GM23338 (cell line): ENCODE results near the gene PLEKHD1.

Experiments used
- CREB1 ChIP-seq: fragments of 250-450 bp; sonication (Bioruptor Pico); IDR thresholded peaks from 2 replicates; pipeline ENCODE4 v1.5.0; 2020; ENCODE audit warnings: low read depth, mild to moderate bottlenecking, moderate library complexity
- ETS1 ChIP-seq: IDR thresholded peaks from 2 replicates; pipeline ENCODE4 v1.6.1; 2016; ENCODE audit warnings: antibody characterized with exemption
- EZH2 ChIP-seq: fragments of 200-600 bp; sonication (generic); IDR thresholded peaks from one replicate; pipeline ENCODE4 v1.8.0; 2017; ENCODE audit warnings: antibody characterized with exemption, mild to moderate bottlenecking, low read depth; ENCODE audit not compliant: unreplicated experiment
- EZH2phosphoT487 ChIP-seq: fragments of 200-600 bp; sonication (generic); IDR thresholded peaks from one replicate; pipeline ENCODE4 v1.8.1; 2018; ENCODE audit warnings: antibody characterized with exemption; ENCODE audit not compliant: unreplicated experiment
- JUNB ChIP-seq: IDR thresholded peaks from one replicate; pipeline ENCODE4 v1.6.1; 2016; ENCODE audit warnings: antibody characterized with exemption; ENCODE audit not compliant: unreplicated experiment
- NANOG ChIP-seq: IDR thresholded peaks from 2 replicates; pipeline ENCODE4 v1.6.1; 2016; ENCODE audit warnings: antibody characterized with exemption, borderline replicate concordance
- POLR2AphosphoS5 ChIP-seq: IDR thresholded peaks from 2 replicates; pipeline ENCODE4 v1.6.1; 2016; ENCODE audit warnings: antibody characterized with exemption, low read depth
- REST ChIP-seq: IDR thresholded peaks from one replicate; pipeline ENCODE4 v1.6.1; 2018; ENCODE audit warnings: antibody characterized with exemption; ENCODE audit not compliant: unreplicated experiment
- ZNF114 ChIP-seq: fragments of 250-450 bp; sonication (Bioruptor Pico); IDR thresholded peaks from 2 replicates; pipeline ENCODE4 v1.5.0; 2020; ENCODE audit warnings: mild to moderate bottlenecking, moderate library complexity
- ZNF331 ChIP-seq: fragments of 250-450 bp; sonication (Bioruptor Pico); IDR thresholded peaks from 2 replicates; pipeline ENCODE4 v1.5.0; 2020; ENCODE audit warnings: low read depth, mild to moderate bottlenecking, moderate library complexity
- TF ChIP-seq, protein P1 (sequence below), 2 experiments: fragments of 200-600 bp in 1 of 2; sonication (generic) in 1 of 2; conservative IDR thresholded peaks; 2 replicates each; pipeline versions ENCODE4 v1.5.1 to v1.6.1; 2016 to 2017; ENCODE audit warnings: antibody characterized with exemption in 2 of 2, low read depth in 2 of 2, mild to moderate bottlenecking in 2 of 2, moderate library complexity in 1 of 2

DNA sequence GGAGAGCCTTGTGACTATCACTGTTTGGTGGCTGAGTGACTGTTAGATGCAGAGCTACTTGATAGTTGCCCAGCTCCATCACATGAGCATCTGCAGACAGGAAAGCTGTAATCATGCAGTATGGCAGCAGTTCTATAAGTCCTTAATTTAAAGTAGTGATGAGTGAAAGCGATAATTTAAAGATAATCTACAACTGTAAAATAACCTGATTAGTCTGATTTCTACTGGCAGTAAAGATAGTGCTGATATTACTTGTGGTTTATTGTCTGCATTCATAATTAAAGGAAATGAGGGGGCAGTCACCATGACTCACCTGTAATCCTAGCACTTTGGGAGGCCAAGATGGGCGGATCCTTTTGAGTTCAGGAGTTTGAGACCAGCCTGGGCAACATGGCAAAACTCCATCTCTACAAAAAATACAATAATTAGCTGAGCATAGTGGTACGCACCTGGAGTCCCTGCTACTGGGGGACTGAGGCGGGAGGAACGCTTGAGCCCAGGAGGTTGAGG is 41.2 kb upstream of the PLEKHD1 start:
- TF ChIP-seq POLR2AphosphoS5 (no peak), CREB1 (CRISPR knock-in tag) (no peak), REST (no peak), JUNB (no peak), EZH2 (no peak), ZNF331 (CRISPR knock-in tag) (no peak), ETS1 (no peak), EZH2phosphoT487 (no peak), NANOG (no peak), ZNF114 (no peak)
- TF ChIP-seq, protein P1, sequence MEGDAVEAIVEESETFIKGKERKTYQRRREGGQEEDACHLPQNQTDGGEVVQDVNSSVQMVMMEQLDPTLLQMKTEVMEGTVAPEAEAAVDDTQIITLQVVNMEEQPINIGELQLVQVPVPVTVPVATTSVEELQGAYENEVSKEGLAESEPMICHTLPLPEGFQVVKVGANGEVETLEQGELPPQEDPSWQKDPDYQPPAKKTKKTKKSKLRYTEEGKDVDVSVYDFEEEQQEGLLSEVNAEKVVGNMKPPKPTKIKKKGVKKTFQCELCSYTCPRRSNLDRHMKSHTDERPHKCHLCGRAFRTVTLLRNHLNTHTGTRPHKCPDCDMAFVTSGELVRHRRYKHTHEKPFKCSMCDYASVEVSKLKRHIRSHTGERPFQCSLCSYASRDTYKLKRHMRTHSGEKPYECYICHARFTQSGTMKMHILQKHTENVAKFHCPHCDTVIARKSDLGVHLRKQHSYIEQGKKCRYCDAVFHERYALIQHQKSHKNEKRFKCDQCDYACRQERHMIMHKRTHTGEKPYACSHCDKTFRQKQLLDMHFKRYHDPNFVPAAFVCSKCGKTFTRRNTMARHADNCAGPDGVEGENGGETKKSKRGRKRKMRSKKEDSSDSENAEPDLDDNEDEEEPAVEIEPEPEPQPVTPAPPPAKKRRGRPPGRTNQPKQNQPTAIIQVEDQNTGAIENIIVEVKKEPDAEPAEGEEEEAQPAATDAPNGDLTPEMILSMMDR (conservative IDR thresholded peaks at IDR 0.05; ENCODE audit: low read depth in 2 of 2) = no peak
